GM21619 (cell line): ENCODE measurements around the gene FMOD.

Experiments used
- ATAC-seq: cut with Tn5 transposase; IDR thresholded peaks from one replicate; pipeline ENCODE4 v1.9.1; 2021; ENCODE audit not compliant: unreplicated experiment

Gene FMOD

DNA sequence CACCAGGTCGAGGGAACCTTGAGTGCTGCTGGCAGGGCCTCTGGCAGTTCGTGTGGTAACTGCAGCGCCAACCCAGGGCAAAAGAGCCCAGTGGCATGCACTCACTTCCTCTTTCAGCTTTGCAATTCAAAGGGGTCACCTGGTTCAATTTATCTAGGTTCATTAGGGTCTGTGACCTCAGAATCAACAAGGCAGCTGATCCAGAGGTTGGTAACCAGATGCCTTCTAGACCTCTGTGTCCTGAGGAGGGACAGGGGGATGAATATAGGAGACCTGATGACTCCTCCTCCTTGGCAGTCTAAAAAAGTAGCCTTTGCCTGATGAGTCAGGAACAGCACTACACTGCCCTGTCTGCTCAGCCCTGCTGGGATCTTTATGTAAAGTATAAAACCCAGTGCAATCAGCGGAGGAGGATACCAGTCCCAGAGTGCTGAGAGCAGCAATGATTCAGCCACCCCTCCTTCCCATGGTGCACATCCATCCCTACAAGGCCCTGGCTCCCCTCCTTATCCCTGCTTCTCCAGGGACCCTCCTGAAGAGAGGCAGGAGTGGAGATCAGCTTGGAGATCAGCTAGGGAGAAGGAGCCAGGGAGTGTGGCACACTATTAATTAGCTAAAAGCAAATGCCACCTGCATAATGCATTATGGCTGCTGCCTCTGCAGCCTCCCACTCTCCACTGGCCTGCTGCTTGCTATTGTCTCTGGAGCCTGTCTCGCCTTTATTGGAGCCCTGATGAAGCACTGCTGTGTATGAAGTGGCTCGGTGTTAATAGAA lies 11.2 kb upstream of the FMOD start:
- no peak for ATAC-seq

DNA sequence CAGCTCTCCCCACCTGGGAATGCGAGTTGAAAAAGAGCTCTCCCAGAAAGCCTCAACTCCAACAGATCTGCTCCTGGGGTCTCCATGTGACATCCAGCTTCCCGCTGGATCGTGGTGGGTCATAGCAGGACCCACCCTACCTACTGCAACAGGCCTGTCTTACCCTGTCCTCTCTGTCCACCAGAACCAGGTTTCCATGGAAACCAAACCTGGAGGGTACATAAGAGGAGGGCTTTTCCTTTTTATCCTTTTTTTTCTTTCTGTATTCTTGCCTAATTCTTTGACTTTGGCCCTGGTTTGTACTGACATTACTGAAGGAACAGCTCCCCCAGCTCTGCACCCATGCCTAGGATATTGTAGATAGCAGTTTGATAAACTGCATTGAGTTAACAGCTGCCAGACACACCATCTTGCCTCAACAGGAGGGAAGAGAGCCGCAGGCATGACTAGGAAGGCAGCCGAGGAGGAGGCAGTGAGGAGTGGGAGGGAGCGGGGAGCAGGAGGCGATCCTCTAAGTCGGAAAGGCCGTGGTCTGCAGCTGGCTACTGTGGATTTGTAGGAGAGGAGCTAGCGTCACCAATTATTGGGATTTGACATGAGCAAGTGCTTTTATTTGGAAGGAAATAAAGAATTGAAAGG lies 9.7 kb upstream of the FMOD start:
- no peak for ATAC-seq

DNA sequence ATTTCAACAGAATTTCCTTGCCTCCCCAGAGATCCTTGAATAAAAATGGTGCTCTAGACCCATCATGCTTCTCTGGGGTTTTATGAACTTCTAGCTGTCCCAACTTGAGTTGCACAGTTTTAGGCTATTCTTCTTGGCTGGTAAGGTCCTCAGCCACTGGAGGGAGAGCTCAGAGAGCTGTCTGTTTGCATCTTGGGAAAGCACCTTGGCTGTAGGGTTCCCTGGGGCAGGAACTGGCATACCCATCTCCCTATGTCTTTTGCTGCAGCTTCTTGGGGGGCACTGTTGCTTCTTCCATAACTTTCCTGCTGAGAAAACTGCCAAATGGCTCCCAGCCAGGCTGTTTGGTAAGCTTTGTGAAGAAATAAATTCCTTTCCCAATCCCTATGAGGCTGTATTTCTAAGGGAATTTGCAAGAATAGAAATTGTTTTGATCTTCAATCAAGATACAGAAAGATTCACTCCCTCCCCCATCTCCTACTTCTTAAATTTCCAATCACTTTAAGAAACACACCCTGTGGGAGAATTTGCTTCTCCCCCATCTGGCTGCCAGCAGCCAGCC lies 8.2 kb upstream of the FMOD start:
- ATAC-seq: no peak

DNA sequence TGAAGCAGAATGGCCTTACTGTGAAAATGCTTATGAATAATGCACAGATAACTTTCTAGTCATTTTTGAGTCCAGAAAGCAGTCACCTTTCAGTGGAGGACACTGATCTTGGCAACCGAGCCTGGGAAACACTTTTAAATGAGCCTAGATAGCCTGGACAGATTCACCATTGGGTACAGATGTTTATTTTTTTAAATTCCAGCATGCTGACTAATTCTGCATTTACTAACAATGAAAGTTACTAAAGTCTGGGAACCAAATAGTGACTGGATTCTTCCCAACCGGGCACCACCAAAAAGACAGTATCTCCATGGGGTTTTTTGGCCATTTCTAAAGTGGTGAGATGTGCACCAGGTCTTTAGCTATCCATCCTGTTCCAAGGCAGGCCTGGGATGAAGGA lies 3.3 kb upstream of the FMOD start:
- no peak for ATAC-seq

DNA sequence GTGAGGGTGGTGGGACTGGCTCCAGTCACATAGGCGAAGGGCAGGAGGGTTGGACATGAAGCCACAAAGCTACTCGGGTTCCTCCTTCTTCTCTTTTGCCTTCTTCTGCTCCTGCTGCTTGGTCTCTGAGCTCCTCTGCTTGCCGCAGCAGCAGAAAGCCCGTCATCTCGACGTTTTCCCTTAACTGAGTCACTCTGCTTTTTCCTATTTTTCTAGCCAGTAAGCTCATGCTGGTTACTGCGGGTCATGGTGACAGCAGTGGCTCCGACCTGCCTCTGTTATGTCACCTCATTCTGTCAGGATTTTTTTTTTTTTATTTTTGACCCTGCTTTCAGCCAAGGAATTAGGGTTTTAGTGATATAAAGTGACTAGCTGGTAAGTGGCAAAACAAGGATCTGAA lies 2.6 kb upstream of the FMOD start:
- no peak for ATAC-seq

DNA sequence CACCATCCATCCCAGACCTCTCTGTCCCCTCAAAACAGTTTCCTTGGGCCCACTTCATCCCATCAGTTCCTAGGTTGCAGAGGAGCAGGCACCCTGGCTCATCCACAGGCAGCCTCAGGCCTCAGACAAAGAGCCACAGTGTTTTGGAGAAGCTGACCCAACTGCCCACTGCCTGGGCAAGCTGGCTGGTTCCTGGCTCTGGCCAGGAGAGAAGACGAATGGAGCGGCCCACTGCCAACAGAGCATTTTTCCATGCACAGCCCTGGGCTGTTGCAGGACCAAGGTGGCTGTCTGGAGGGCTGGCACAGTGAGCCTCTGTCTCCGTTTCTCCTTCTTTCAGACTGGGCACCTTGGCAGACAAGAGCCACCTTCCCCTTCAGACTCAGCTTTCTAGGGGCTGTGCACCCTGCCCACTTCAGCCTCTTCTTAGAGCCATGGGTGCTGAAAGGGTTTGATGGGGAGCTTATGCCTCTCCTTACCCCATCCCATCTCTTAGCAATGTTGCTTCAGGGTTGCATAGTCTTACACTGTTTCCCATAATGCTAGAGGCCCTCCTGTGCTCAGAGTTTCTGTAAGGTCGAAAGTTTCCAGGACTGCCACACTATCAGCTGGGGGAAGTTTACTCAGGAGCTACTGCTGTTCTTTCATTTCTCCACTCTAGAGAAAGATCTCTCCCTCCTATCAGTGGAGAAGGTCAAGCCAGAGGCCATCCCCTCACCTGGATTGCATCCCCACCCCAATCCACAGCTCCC lies 973 bp downstream of the FMOD start:
- no peak for ATAC-seq

DNA sequence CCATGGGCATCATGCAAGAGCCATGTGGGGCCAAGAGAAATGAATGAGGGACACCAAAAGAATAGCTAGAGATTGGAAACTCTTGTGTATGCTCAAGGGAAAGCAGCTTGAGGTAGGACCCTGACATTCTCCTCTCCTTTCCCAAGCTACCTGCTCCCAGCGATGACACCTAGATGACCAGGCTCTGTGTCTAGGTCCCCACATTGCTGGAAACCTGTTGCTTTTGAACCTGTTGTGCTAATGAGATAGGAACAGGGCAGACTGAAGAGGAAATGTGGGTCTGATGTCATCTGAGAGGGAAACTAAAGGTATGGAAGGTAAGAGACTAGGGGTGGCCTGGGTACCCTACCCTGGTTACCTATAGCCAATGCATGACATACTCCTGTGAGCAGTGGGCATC lies 1.8 kb downstream of the FMOD start:
- ATAC-seq: no peak

DNA sequence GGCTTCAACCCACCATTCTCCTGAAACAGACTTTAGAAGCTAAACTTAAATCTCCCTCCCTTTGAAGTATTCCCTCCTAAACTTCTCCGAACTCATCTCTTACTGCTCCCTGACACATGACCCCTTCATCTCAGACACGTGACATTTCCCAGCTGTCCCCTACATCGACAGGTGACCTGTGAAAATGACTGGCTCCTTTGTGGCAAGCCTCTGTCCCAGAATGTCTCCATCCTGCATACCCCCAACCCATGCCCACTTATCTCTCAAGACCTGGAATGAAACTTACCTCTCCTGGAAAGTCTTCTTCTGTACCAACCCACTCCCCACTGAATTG lies 4.2 kb downstream of the FMOD start:
- no peak for ATAC-seq

DNA sequence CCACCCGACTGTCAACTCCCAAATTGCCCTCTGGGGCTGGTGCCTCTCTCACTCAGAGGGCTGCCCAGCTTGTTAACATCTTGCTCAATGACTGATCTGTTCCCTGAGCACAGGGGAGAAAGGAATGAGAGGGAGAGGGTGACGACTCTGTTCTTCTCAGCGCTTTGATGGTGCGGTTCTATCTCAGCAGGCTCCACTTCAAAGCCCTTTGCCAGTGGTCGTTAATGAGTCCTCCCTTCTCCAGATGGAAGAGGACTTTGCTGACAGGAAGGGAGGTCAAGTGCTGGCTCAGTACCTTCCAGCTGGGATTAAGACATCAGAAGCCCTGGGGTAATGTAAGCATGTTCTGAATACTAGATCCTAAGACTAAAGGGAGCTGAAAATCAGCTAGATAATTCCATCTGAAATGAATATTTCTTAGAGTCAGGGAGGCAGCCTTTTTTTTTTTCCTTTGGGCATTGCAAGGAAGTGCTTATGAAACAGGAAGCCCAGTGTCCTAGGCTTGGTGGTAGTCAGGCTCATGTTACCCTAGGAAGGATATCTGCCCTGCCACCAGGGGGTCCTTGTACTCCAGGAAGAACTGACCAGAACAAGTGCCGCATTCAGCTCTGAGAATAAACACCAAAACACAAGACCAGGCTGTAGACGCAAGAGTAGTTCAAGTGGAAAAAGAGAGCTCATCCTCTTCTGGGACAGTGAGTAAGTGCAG lies 4.7 kb downstream of the FMOD start:
- no peak for ATAC-seq

DNA sequence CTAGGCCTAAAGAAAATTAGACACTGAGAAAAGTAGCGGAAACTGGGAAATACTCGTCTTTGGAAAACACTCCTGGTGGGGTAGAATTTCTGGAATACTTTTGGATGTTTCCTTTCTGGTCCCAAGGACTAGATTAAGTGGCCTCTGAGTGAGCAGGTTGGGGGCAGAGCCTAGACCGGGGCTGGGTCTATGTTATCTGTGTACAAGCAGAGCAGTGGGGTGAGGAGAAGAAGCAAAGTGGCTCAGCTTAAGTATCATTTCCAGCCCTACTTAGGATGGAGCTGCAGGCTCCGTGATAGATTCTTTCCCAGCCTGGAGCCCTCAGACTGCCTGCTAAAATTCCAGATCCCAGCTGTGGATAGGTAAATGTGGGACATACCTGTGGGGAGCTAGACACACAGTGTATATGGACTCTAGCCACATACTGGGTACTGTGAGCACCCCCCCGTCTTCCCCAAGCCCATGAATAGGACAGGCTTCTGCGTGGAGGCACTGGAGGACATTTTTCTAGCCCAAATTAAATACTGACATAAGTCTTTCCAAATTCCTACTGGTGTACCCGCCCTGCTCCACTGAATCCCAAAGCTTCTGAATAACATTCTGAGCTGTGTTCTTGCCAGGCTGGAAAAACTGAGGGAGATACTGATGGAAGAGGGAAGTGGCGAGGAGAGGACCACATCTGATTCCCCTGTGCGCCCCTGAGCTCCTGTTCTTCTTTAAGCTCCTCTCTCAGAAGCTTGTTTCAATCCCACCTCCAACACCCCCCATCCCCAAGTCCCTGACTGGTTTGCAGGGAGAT lies 6.8 kb downstream of the FMOD start:
- ATAC-seq: no peak

DNA sequence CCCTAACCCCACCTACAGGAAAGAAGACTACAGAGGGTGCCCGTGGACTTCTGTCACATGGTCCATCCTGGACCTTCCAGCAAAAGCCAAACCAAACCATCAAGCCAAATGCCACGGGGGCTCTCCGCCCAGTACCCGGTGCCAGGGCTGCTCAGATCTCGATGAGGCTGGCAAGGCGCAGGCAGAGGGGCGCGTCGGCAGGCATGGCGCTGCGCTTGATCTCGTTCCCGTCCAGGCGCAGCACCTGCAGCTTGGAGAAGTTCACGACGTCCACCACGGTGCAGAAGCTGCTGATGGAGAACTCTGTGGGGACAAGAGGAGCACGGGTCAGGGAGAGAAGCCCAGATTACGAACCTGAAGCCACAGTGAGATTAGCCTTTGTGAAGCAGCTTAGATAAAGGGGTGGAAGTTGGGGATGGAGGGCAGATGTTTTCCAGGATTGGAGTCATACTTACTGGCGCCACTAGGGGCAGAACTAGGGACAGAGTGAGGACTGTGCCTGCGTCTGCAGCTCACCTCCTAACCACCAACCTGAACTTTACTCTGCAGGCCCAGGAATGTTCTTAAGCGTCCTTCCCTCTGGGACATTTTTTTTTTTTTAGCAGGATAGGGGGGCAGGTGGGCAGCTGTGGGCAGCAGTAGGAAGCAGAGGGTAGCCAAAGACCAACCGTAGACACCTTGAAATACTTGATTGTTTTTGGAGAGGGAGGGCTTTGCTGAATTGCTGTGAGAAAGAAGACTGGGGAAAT lies 8.6 kb downstream of the FMOD start:
- ATAC-seq: no peak

DNA sequence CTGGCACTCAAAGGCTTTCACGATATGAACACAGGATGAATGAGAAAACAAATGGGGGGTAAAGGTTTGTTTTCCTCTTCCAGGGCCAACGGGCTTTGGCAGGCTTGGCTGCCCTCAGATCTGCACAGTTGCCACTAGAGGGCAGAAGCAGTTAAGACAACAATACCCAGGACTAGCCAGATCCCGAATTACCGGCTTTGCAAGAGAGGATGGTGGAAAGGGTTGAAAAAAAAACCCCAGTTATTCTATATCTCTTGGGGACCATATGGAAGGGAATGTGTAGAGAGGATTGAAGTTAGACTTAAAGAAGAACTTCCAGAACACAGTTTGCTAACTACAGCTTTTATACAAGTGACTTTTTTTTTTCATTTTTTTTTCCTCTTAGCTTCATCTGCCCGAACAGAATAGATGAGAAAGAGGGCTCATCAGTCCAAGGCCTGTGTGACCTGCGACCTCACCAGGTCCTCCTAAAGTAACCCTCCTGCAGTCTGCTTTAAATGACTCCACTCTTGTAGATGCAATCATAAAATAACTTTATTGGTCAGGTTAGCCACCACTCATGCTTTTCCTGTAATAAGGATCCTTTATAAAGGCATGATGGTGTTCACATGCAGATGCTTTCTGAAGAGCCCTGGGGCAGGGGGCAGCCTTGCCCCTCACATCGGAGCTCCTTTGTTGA lies 10.7 kb downstream of the FMOD start:
- ATAC-seq: no peak

DNA sequence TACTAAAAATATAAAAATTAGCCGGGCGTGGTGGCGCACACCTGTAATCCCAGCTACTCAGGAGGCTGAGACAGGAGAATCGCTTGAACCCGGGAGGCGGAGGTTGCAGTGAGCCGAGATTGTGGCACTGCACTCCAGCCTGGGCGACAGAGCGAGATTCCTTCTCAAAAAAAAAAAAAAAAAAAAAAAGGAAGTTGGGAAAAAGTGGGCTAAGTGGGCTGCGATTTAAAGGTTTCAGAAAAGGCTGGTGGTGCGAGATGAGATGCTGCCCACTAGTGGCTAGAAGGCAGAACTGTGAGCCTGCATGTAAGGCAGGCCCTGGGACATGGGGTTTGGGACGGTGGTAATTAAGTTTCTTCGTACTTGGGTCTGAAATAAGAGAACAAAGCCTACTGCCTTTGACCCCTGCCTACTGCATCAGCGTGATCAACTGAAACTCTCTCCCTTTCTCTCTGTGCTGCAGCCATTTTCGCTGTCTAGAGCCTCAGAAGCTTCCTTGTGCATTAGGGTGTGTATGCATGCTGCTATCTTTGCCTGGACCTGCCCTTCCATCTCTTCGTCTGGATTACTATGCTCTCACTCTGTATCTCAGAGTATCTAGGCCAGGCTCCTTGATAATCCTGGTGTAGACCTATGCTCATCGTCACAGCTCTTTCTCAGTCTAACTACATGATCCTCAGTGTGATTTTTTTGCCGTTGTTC lies 12.4 kb downstream of the FMOD start:
- ATAC-seq: no peak

DNA sequence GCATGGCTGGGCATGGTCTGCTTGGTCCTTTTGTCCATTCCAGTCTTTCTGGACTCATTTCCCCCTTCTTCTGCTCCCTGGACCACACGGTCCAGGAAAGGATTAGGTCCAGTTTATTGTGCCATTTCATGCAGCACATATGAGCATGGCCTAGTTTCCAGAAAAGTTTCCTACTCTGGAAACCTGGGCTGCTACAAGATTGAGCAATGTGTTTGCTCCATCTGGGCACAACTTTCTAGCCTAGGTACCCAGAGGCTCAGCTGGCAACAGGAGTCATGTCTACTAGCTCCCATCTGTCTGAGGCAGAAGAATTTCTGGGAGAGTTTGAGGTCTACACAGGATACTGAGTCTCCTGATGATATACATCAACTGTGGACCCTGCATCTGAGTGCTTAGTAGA lies 14.8 kb downstream of the FMOD start:
- no peak for ATAC-seq

DNA sequence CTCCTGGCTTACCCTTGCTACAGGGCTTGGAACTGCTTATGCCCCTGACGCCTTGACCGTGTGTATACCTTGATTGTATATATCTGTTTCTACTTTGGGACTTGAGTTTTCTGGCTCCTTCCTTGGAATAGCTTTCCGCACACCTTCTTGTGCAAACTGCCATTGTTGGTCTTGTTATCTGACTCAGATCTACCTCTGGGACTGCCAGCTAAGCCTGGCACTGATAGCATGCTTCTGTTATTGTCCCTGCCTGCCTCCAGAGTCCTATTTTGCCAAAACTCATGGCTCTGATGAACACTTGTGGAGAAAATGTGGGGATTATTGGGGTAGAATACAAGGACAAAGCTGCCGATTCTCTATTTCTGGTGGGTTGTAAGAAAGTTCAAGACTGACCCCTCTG lies 15.4 kb downstream of the FMOD start:
- no peak for ATAC-seq

DNA sequence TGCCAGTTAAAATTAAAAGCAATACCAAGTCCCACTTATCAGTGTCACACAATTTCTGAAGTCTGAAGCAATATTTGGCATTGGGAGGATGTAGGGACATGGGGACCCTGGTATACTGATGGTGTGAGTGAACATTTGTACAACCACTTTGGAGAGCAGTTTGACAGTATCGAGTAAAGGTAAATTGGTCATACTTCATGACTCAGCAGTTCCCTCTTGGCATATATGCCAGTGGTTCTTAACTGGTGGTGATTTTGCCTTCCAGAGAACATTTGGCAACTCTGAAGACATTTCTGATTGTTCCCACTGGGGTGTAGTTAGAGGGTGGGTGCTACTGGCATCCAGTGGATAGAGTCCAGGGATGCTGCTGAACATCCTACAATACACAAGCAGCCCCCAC lies 19.7 kb downstream of the FMOD start:
- ATAC-seq: no peak

DNA sequence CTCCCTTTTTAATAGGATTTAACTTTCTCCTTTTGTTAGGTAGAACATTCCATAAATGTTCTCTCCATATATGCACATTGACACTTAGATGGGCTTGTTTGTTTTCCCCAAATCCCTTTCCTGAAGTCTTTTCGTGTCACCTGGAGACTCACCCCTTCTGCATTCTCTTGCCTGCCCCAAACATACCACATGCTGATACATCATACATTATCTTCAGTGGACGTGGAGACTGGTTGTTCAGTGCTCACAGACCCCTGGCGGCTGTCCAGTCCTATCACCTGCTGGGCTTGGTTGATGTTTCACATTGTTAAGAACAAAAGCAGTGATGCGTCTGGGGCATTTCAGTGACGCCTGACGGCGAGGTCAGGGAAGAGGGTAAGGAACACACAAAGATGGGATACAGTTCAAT lies 22.2 kb downstream of the FMOD start:
- no peak for ATAC-seq

DNA sequence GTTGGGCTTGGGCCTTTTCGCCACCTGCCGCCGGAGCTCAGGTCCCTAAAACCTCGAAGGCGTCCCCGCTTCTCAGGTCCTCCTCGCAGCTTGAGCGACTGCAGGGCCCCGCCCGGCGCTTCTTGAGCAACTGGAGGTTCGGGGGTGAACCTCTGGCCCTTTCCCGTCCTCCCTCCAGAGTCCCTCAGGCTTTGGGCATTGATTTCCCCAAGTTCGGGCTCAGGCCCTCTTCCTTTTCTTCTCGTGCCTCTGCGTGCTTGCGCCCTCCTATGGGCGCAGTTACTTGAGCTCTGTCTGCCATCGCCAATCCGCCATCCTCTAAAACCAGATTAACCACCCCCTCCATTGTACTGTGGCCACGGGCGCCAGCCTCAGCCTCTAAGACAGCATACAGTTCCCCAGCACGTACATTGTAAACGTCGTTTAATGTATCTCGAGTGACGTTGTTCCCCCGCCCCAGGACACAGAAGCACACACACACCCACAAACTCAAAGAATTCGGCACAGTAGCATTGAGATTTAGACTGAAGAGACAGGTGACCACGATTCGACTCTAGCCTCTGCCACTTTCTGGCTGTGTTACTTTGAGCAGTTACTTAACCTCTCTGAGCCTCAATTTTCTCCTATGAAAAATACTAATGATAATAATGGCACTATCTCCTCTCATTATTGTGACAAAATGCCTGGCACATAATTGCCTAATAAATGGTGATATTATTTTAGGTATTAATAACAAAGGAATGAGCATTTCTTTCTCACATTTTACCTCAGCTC lies 23.1 kb downstream of the FMOD start:
- ATAC-seq: peak; percentile 23
